ENCODE data around the gene VAMP4.

VAMP4 gene

GRCh38 chr1:171762143-171762563, 20.3 kb upstream of the VAMP4 start:
- TF ChIP-seq ZFX (IDR thresholded peaks at IDR 0.05; ENCODE audit: borderline replicate concordance) (no peak), CTCF (IDR thresholded peaks at IDR 0.05) (no peak)
- H3K27ac ChIP-seq = no peak overlapping the region

GRCh38 chr1:171758011-171758410, 16.1 kb upstream of the VAMP4 start:
- H3K27ac ChIP-seq = no peak overlapping the region
- TF ChIP-seq CTCF (IDR thresholded peaks at IDR 0.05) = no peak

GRCh38 chr1:171756856-171757255, 15.0 kb upstream of the VAMP4 start:
- no peak overlapping the region for H3K27ac ChIP-seq
- TF ChIP-seq CTCF (IDR thresholded peaks at IDR 0.05) = no peak
- TF ChIP-seq ZFX (IDR thresholded peaks at IDR 0.05; ENCODE audit: borderline replicate concordance) = no peak

- no peak overlapping the region for H3K27ac ChIP-seq
Measured at GRCh38 chr1:171754971-171755370, 13.1 kb upstream of the VAMP4 start.

GRCh38 chr1:171754353-171754705, 12.5 kb upstream of the VAMP4 start:
- no peak for TF ChIP-seq CTCF (IDR thresholded peaks at IDR 0.05)
- no peak for TF ChIP-seq ZFX (IDR thresholded peaks at IDR 0.05; ENCODE audit: borderline replicate concordance)
- no peak overlapping the region for H3K27ac ChIP-seq

More at GRCh38 chr1:171754971-171755370, 13.1 kb upstream of the VAMP4 start:
- TF ChIP-seq ZFX (IDR thresholded peaks at IDR 0.05; ENCODE audit: borderline replicate concordance) (no peak), CTCF (IDR thresholded peaks at IDR 0.05) (no peak)

GRCh38 chr1:171753685-171754352, 12.0 kb upstream of the VAMP4 start:
- TF ChIP-seq ZFX (IDR thresholded peaks at IDR 0.05; ENCODE audit: borderline replicate concordance) (no peak), CTCF (IDR thresholded peaks at IDR 0.05) (no peak)
- H3K27ac ChIP-seq = no peak overlapping the region

GRCh38 chr1:171753182-171753581, 11.3 kb upstream of the VAMP4 start:
- H3K27ac ChIP-seq = no peak overlapping the region
- TF ChIP-seq CTCF (IDR thresholded peaks at IDR 0.05) (no peak), ZFX (IDR thresholded peaks at IDR 0.05; ENCODE audit: borderline replicate concordance) (no peak)
